ENCODE results near the gene SPG7.

Gene SPG7

GRCh38 chr16:89561884-89562599 lies 53.8 kb downstream of the SPG7 start:
- H3K27me3 ChIP-seq (replicated peaks; ENCODE audit: control insufficient read depth, insufficient read depth, low read length) = no peaks in the 10 kb centered on the region
- DNase-seq (ENCODE audit: extremely low read depth, insufficient read length) = no peak
- peaks cover 29% of the 10 kb centered on the region for H3K36me3 ChIP-seq (ENCODE audit: control insufficient read depth, insufficient read depth, low read length)
- TF ChIP-seq CTCF (IDR thresholded peaks at IDR 0.05; ENCODE audit: insufficient read depth, low read length, poor library complexity, severe bottlenecking) = no peak
- peak overlapping the region; percentile 95 for H3K4me3 ChIP-seq (replicated peaks; ENCODE audit: low read depth, low read length)

- no peak for DNase-seq (ENCODE audit: extremely low read depth, insufficient read length)
- peaks cover 29% of the 10 kb centered on the region for H3K36me3 ChIP-seq (ENCODE audit: control insufficient read depth, insufficient read depth, low read length)
- peak overlapping the region; percentile 95 for H3K4me3 ChIP-seq (replicated peaks; ENCODE audit: low read depth, low read length)
- no peak for TF ChIP-seq CTCF (IDR thresholded peaks at IDR 0.05; ENCODE audit: insufficient read depth, low read length, poor library complexity, severe bottlenecking)
- H3K27me3 ChIP-seq (replicated peaks; ENCODE audit: control insufficient read depth, insufficient read depth, low read length) = no peaks in the 10 kb centered on the region
Observed at GRCh38 chr16:89562939-89563338, 54.7 kb downstream of the SPG7 start.

DNA sequence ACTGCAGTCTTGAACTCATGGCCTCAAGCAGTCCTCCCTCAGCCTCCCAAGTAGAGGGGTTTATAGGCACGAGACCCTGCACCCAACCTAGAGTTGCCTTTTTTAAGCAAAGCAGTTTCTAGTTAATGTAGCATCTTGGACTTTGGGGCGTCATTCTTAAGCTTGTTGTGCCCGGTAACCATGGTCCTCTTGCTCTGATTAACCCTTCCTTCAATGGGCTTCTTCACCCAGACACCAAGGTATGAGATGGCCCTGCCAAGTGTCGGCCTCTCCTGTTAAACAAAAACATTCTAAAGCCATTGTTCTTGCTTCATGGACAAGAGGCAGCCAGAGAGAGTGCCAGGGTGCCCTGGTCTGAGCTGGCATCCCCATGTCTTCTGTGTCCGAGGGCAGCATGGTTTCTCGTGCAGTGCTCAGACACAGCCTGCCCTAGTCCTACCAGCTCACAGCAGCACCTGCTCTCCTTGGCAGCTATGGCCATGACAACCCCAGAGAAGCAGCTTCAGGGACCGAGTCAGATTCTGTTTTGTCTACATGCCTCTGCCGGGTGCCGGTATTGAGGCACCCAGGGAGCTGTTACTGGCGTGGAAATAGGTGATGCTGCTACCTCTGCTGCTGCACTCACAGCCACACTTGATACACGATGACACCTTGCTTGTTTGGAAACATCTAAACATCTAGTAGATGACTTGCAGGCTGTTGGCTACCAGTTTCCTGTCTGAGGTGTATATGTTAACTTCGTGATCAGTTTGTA lies 55.6 kb downstream of the SPG7 start:
- Histone ChIP-seq H3K4me3 (replicated peaks; ENCODE audit: low read depth, low read length) (0 out of 2 replicates have a peak overlapping the region, but pooled peaks have one; percentile 13), H3K27me3 (replicated peaks; ENCODE audit: control insufficient read depth, insufficient read depth, low read length) (no peaks in the 10 kb centered on the region), H3K36me3 (ENCODE audit: control insufficient read depth, insufficient read depth, low read length) (peaks cover 29% of the 10 kb centered on the region)
- no peak for DNase-seq (ENCODE audit: extremely low read depth, insufficient read length)
- no peak for TF ChIP-seq CTCF (IDR thresholded peaks at IDR 0.05; ENCODE audit: insufficient read depth, low read length, poor library complexity, severe bottlenecking)

DNA sequence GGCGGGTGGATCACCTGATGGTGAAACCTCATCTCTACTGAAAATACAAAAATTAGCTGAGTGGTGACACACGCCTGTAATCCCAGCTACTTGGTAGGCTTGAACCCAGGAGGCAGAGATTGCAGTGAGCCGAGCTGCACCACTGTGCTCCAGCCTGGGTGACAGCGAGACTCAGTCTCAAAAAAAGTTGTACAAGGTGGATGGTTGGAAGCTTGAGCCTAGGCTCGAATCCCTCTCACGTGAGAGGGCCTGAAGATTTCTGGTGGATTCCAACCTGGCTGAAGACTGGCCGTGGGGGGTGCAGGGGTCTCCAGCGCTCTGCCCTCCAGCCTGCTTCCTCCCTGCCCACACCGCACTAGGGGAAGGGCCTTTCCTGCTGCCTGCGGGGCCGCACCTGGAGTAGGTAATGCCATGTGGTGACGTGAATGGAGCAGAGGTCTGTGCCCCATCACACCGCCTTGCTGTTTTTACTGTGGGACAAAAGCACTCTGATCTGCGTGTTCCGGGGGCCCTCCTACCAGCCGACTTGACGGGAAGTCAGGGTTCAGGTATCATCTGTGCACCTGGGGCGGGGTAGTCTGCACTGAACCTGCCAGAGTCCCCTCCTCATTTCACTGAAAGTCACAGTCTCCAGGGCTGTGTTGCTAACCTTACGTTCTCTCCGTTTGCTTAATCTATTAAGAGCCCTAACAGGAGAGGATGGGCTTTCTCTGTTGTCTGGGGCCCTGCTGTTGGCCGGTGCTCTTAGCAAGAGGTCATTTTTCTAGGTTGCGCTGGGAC lies 56.5 kb downstream of the SPG7 start:
- H3K36me3 ChIP-seq (ENCODE audit: control insufficient read depth, insufficient read depth, low read length) = peaks cover 29% of the 10 kb centered on the region
- no peak overlapping the region for H3K4me3 ChIP-seq (replicated peaks; ENCODE audit: low read depth, low read length)

GRCh38 chr16:89565256-89565505 lies 57.0 kb downstream of the SPG7 start:
- no peak for TF ChIP-seq CTCF (IDR thresholded peaks at IDR 0.05; ENCODE audit: insufficient read depth, low read length, poor library complexity, severe bottlenecking)
- no peak overlapping the region for H3K4me3 ChIP-seq (replicated peaks; ENCODE audit: low read depth, low read length)
- peaks cover 29% of the 10 kb centered on the region for H3K36me3 ChIP-seq (ENCODE audit: control insufficient read depth, insufficient read depth, low read length)
- DNase-seq (ENCODE audit: extremely low read depth, insufficient read length) = no peak
- H3K27me3 ChIP-seq (replicated peaks; ENCODE audit: control insufficient read depth, insufficient read depth, low read length) = no peaks in the 10 kb centered on the region

More for the DNA sequence above, 56.5 kb downstream of the SPG7 start:
- no peak for TF ChIP-seq CTCF (IDR thresholded peaks at IDR 0.05; ENCODE audit: insufficient read depth, low read length, poor library complexity, severe bottlenecking)
- DNase-seq (ENCODE audit: extremely low read depth, insufficient read length) = no peak
- no peaks in the 10 kb centered on the region for H3K27me3 ChIP-seq (replicated peaks; ENCODE audit: control insufficient read depth, insufficient read depth, low read length)
